SK-N-SH (cell line): ENCODE results near the gene EIF2S2. TPM values are rescaled to one million over a fixed set of nuclear protein-coding genes. Genes with fewer than 3 reads are reported as not detected.

ENCODE experiments used
- CTCF ChIA-PET: fragments of 300-600, 350-600 bp; formaldehyde crosslinking; extraction: SDS; loops from one replicate; lab custom pipeline; 2021; lab: Yijun Ruan, JAX
- POLR2A ChIA-PET: fragments of 350-600 bp; sonication (Branson Sonifier 250); formaldehyde crosslinking; extraction: SDS; loops from one replicate; lab custom pipeline; 2020; ENCODE audit warnings: antibody characterized with exemption, inconsistent platforms; lab: Yijun Ruan, JAX
- DNase-seq: peaks from one replicate; pipeline ENCODE4 v3.0.0; 2012
- H2AFZ ChIP-seq: fragments of 200-600 bp; sonication (generic); 2 replicates; pipeline ENCODE4 v1.8.1; 2016; ENCODE audit warnings: antibody characterized with exemption, mild to moderate bottlenecking, low read depth
- H3F3A ChIP-seq: fragments of 200-600 bp; sonication (generic); replicated peaks from 2 replicates; pipeline ENCODE3; 2016; ENCODE audit warnings: antibody characterized with exemption, mild to moderate bottlenecking; ENCODE audit not compliant: insufficient read depth
- H3K27ac ChIP-seq, 2 experiments: fragments of 200-500 bp in 1 of 2; fragments of 200-600 bp in 1 of 2; sonication (Bioruptor generic) in 1 of 2; sonication (generic), shearing (Covaris generic) in 1 of 2; 2 replicates each; pipeline versions ENCODE4 v1.5.1 to v1.6.1; 2014 to 2016; ENCODE audit warnings: low read depth in 2 of 2, inconsistent platforms in 1 of 2, low read length in 1 of 2, mild to moderate bottlenecking in 1 of 2, mixed read lengths in 1 of 2
- H3K27me3 ChIP-seq: fragments of 200-600 bp; sonication (generic), shearing (Covaris generic); 2 replicates; pipeline ENCODE4 v1.6.1; 2016; ENCODE audit warnings: mixed run types; ENCODE audit not compliant: insufficient read depth
- H3K36me3 ChIP-seq, 2 experiments: fragments of 200-500 bp in 1 of 2; fragments of 200-600 bp in 1 of 2; sonication (Bioruptor generic) in 1 of 2; sonication (generic) in 1 of 2; replicated peaks in 1 of 2; 2 replicates each; pipeline versions ENCODE3 to v1.5.1; 2014 to 2016; ENCODE audit warnings: low read length in 1 of 2, mild to moderate bottlenecking in 1 of 2; ENCODE audit not compliant: insufficient read depth in 2 of 2, control insufficient read depth in 1 of 2
- H3K4me1 ChIP-seq, 2 experiments: fragments of 200-500 bp in 1 of 2; fragments of 200-600 bp in 1 of 2; sonication (Bioruptor generic) in 1 of 2; sonication (generic), shearing (Covaris generic) in 1 of 2; 2 replicates each; pipeline versions ENCODE4 v1.5.1 to v1.6.1; 2014 to 2016; ENCODE audit warnings: low read depth in 1 of 2, low read length in 1 of 2, mixed run types in 1 of 2; ENCODE audit not compliant: insufficient read depth in 2 of 2, control insufficient read depth in 1 of 2
- H3K4me2 ChIP-seq: fragments of 200-600 bp; sonication (generic), shearing (Covaris generic); 2 replicates; pipeline ENCODE4 v1.6.1; 2017; ENCODE audit warnings: mixed run types
- H3K4me3 ChIP-seq, 2 experiments: fragments of 200-500 bp in 1 of 2; fragments of 200-600 bp in 1 of 2; sonication (Bioruptor generic) in 1 of 2; sonication (generic), shearing (Covaris generic) in 1 of 2; 2 replicates each; pipeline versions ENCODE4 v1.5.1 to v1.8.1; 2014 to 2016; ENCODE audit warnings: low read depth in 2 of 2, inconsistent platforms in 1 of 2, low read length in 1 of 2, mild to moderate bottlenecking in 1 of 2, mixed read lengths in 1 of 2, moderate library complexity in 1 of 2
- H3K79me2 ChIP-seq: fragments of 200-600 bp; sonication (generic); 2 replicates; pipeline ENCODE4 v1.8.1; 2017; ENCODE audit warnings: mild to moderate bottlenecking; ENCODE audit not compliant: insufficient read depth
- H3K9ac ChIP-seq: fragments of 200-600 bp; sonication (generic); 2 replicates; pipeline ENCODE4 v1.6.1; 2017; ENCODE audit warnings: mixed run types
- H3K9me2 ChIP-seq: fragments of 200-600 bp; sonication (generic); 2 replicates; pipeline ENCODE4 v1.6.1; 2017; ENCODE audit warnings: mixed run types
- H3K9me3 ChIP-seq: fragments of 200-600 bp; sonication (generic); 2 replicates; pipeline ENCODE4 v1.6.1; 2017; ENCODE audit warnings: mixed run types, mild to moderate bottlenecking, moderate library complexity
- H4K20me1 ChIP-seq: fragments of 200-600 bp; sonication (generic); 2 replicates; pipeline ENCODE4 v1.6.1; 2017; ENCODE audit warnings: mild to moderate bottlenecking, mixed run types; ENCODE audit not compliant: insufficient read depth
- CHD2 ChIP-seq: fragments of 150-350 bp; IDR thresholded peaks from 2 replicates; pipeline ENCODE4 v1.6.1; 2018; ENCODE audit warnings: low read length; ENCODE audit not compliant: partially characterized antibody
- FOXM1 ChIP-seq: IDR thresholded peaks from 2 replicates; pipeline ENCODE4 v1.4.0; 2012; ENCODE audit warnings: low read depth, mild to moderate bottlenecking
- GATA2 ChIP-seq: sonication (generic); formaldehyde crosslinking; IDR thresholded peaks from 2 replicates; pipeline ENCODE4 v1.5.0; 2020; ENCODE audit warnings: mild to moderate bottlenecking, missing genetic modification reagents
- POLR2AphosphoS5 ChIP-seq: IDR thresholded peaks from 2 replicates; pipeline ENCODE4 v1.6.1; 2012; ENCODE audit warnings: low read depth, low read length
- SIN3A ChIP-seq: IDR thresholded peaks from 2 replicates; pipeline ENCODE4 v1.6.1; 2012; ENCODE audit warnings: low read depth, mild to moderate bottlenecking, low read length, moderate library complexity, borderline replicate concordance
- TAF1 ChIP-seq: IDR thresholded peaks from 2 replicates; pipeline ENCODE4 v1.6.1; 2012; ENCODE audit warnings: low read depth, mild to moderate bottlenecking, low read length, moderate library complexity, borderline replicate concordance
- TEAD4 ChIP-seq: IDR thresholded peaks from 2 replicates; pipeline ENCODE4 v1.4.0; 2012; ENCODE audit warnings: mild to moderate bottlenecking, borderline replicate concordance; ENCODE audit not compliant: insufficient read depth
- WGBS: methylation state at CpG from one replicate; pipeline ENCODE4 v1.1.6; 2017; ENCODE audit warnings: low lambda C conversion rate; 5-methylcytosine and 5-hydroxymethylcytosine counted together
- polyA plus RNA-seq, 3 experiments: library from polyadenylated mRNA; depleted of rRNA; stranded (reverse); fragments of >200 nt; gene quantifications; 2 replicates each; pipeline ENCODE4 v1.2.3, GENCODE V29; 2012
- TF ChIP-seq, protein P1 (sequence below): fragments of 150-350 bp; IDR thresholded peaks from 2 replicates; pipeline ENCODE4 v1.6.1; 2016; ENCODE audit warnings: mild to moderate bottlenecking, low read depth, low read length
- TF ChIP-seq, protein P2 (sequence below): fragments of 150-350 bp; IDR thresholded peaks from 2 replicates; pipeline ENCODE4 v1.6.1; 2017; ENCODE audit warnings: antibody characterized with exemption, low read length, low read depth, borderline replicate concordance
- TF ChIP-seq, protein P3 (sequence below): IDR thresholded peaks from 2 replicates; pipeline ENCODE4 v1.4.0; 2012; ENCODE audit warnings: low read depth, borderline replicate concordance

EIF2S2 gene
- polyA plus RNA-seq, 1 of the 3 experiments (the other 2 are of a cell fraction) = 50.7 TPM

DNA sequence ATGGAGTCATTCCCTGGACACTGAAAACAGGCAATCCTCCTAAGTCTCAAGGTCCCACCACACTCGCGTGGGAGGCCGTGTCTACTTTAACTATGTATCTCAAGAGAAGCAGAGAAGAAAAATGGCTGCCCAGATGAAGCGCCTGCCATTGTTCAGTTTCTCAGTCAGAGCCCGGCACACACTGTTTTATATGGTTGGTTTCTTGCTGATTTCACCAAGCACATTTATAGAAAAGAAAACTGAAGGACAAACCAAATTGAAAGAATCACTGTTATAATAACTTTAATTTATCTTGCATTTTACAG lies 22.9 kb downstream of the EIF2S2 start:
- no peak overlapping the region for H3K4me3 ChIP-seq
- peaks cover 71% of the 10 kb centered on the region for H3F3A ChIP-seq
- no peak overlapping the region for H2AFZ ChIP-seq
- H3K9me2 ChIP-seq = no peaks in the 10 kb centered on the region
- no peaks in the 10 kb centered on the region for H3K27me3 ChIP-seq
- H3K9me3 ChIP-seq = no peaks in the 10 kb centered on the region
- H3K27ac ChIP-seq = no peak overlapping the region
- no peak for TF ChIP-seq TEAD4
- TF ChIP-seq POLR2AphosphoS5 = no peak
- no peak for TF ChIP-seq TAF1
- TF ChIP-seq, protein P1, sequence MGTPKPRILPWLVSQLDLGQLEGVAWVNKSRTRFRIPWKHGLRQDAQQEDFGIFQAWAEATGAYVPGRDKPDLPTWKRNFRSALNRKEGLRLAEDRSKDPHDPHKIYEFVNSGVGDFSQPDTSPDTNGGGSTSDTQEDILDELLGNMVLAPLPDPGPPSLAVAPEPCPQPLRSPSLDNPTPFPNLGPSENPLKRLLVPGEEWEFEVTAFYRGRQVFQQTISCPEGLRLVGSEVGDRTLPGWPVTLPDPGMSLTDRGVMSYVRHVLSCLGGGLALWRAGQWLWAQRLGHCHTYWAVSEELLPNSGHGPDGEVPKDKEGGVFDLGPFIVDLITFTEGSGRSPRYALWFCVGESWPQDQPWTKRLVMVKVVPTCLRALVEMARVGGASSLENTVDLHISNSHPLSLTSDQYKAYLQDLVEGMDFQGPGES = no peak
- TF ChIP-seq, protein P2, sequence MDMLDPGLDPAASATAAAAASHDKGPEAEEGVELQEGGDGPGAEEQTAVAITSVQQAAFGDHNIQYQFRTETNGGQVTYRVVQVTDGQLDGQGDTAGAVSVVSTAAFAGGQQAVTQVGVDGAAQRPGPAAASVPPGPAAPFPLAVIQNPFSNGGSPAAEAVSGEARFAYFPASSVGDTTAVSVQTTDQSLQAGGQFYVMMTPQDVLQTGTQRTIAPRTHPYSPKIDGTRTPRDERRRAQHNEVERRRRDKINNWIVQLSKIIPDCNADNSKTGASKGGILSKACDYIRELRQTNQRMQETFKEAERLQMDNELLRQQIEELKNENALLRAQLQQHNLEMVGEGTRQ = no peak
- TF ChIP-seq, protein P3, sequence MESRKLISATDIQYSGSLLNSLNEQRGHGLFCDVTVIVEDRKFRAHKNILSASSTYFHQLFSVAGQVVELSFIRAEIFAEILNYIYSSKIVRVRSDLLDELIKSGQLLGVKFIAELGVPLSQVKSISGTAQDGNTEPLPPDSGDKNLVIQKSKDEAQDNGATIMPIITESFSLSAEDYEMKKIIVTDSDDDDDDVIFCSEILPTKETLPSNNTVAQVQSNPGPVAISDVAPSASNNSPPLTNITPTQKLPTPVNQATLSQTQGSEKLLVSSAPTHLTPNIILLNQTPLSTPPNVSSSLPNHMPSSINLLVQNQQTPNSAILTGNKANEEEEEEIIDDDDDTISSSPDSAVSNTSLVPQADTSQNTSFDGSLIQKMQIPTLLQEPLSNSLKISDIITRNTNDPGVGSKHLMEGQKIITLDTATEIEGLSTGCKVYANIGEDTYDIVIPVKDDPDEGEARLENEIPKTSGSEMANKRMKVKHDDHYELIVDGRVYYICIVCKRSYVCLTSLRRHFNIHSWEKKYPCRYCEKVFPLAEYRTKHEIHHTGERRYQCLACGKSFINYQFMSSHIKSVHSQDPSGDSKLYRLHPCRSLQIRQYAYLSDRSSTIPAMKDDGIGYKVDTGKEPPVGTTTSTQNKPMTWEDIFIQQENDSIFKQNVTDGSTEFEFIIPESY = no peak
- no peak for TF ChIP-seq CHD2
- no peak for TF ChIP-seq FOXM1
- H4K20me1 ChIP-seq = peaks cover 49% of the 10 kb centered on the region
- ChIA-PET POLR2A (no interaction called here), CTCF (interaction anchor here (1.2 to 1.7 kb wide), 2 partner anchors 20 to 227 kb away, joined by 3 to 8 read pairs; no protein-coding TSS in a partner anchor)
- no peaks in the 10 kb centered on the region for H3K4me1 ChIP-seq
- H3K79me2 ChIP-seq = peaks cover 32% of the 10 kb centered on the region
- peaks cover 55 to 60% of the 10 kb centered on the region in 2 experiments for H3K36me3 ChIP-seq
- 100% methylated on average over 5 of the region's 5 CpGs for WGBS
- H3K4me2 ChIP-seq = no peak overlapping the region
- no peak overlapping the region for H3K9ac ChIP-seq
- no peak for DNase-seq

DNA sequence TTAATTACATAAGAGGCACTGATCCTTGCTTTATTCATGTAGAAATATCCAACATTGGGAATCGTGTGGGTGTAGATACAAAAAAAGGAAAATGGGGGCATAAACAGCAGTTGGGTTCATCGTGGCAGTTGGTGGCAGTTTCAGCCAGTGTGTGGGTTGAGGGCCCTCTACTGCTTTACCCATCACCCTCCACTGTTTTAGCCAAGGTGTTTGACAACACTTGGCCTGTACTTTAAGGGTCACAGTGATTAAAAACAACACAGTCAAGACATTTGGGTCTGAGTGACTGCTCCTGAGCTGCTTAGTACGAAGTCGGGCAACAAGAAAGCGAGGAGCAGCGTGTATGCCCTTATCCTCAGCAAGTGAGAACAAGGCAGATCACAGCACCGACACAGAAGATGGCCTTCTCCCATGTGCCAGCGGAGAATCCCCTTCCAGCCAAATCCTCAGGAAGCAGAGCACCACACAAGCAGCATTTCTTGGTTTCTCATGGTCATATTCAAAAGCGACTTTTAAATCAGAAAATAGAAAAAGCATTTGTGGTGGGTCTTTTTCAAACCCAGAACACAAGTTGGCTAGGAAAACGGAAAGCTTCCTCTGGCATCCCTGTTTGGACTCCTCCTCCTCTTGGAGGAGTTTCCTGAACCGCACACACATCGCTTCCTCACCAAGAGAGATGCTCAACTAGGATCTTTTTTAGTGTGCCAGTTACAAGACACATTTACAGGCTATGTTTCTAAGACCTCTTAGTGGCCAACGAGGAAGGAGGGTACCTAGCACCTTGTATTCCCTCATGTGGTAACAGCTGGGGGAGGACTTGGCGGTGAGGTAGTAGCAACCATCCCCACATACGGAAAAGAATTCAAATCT lies 23.5 kb downstream of the EIF2S2 start:
- Histone ChIP-seq H3K79me2 (peaks cover 32% of the 10 kb centered on the region), H3K4me1 (0 out of 4 replicates have a peak, but pooled peaks cover 0 to under 1% of the 10 kb centered on the region in 2 experiments), H3K9ac (no peak overlapping the region), H3K4me2 (no peak overlapping the region), H3K27me3 (no peaks in the 10 kb centered on the region), H4K20me1 (peaks cover 47% of the 10 kb centered on the region), H3K27ac (no peak overlapping the region), H2AFZ (no peak overlapping the region), H3K36me3 (peaks cover 53 to 56% of the 10 kb centered on the region in 2 experiments), H3K9me2 (no peaks in the 10 kb centered on the region), H3K4me3 (no peak overlapping the region), H3F3A (peaks cover 65% of the 10 kb centered on the region), H3K9me3 (no peaks in the 10 kb centered on the region)
- ChIA-PET POLR2A (interaction anchor here (1.4 kb wide), 1 partner anchor 12 kb away, joined by 3 read pairs; no protein-coding TSS in a partner anchor), CTCF (interaction anchor here (1.0 to 1.7 kb wide), 4 partner anchors 11 to 226 kb away, joined by 3 to 8 read pairs (median 4); no protein-coding TSS in a partner anchor)
- no peak for DNase-seq
- 96% methylated on average over 15 of the region's 15 CpGs for WGBS
- no peak for TF ChIP-seq GATA2 (CRISPR knock-in tag)
- TF ChIP-seq SIN3A = no peak
- peak; percentile 32 for TF ChIP-seq POLR2AphosphoS5
